A549 (cell line): Measurements from ENCODE around the gene KRT38. TPM values are rescaled to one million over a fixed set of nuclear protein-coding genes. Genes with fewer than 3 reads are reported as not detected.

Experiments
- ATAC-seq, 2 experiments: fragments of 200-7000 bp in 1 of 2; fragments of >200 bp in 1 of 2; cut with Nextera tagmentation in 1 of 2; cut with Tn5 transposase in 1 of 2; 3 replicates each; pipeline versions ENCODE4 v1.8.0 to v1.9.1; 2018 to 2020; ENCODE audit warnings: mild to moderate bottlenecking in 1 of 2, moderate library complexity in 1 of 2
- CTCF ChIA-PET: fragments of 300-600 bp; sonication (Branson Sonifier 250); formaldehyde crosslinking; extraction: SDS; loops from one replicate; lab custom pipeline; 2021; ENCODE audit warnings: antibody characterized with exemption, inconsistent platforms; lab: Yijun Ruan, JAX
- POLR2A ChIA-PET: fragments of 350-600 bp; formaldehyde crosslinking; extraction: SDS; loops from one replicate; lab custom pipeline; 2021; ENCODE audit warnings: antibody characterized with exemption, inconsistent platforms; lab: Yijun Ruan, JAX
- DNase-seq, 2 experiments: peaks; one replicate each; pipeline versions ENCODE4 v3.0.0 to v3.0.0-alpha.2; 2011 to 2016; ENCODE audit warnings: low read depth in 1 of 2, low spot score in 1 of 2
- FAIRE-seq: peaks from 2 replicates; lab custom pipeline; 2011; peaks lifted over from hg19 to GRCh38; lab: Jason Lieb, UNC
- H3K27ac ChIP-seq, 2 experiments: fragments of >200 bp; sonication (Bioruptor Twin); formaldehyde crosslinking; 3 replicates each; pipeline ENCODE4 v1.5.1; 2016 to 2017
- H3K4me1 ChIP-seq: fragments of >200 bp; sonication (Bioruptor Twin); formaldehyde crosslinking; 3 replicates; pipeline ENCODE4 v1.6.1; 2016
- H3K4me2 ChIP-seq: fragments of >200 bp; sonication (Bioruptor Twin); formaldehyde crosslinking; 3 replicates; pipeline ENCODE4 v1.6.1; 2016
- H3K4me3 ChIP-seq: fragments of >200 bp; sonication (Bioruptor Twin); formaldehyde crosslinking; 3 replicates; pipeline ENCODE4 v1.5.1; 2016
- H3K9me3 ChIP-seq: fragments of >200 bp; sonication (Bioruptor Twin); formaldehyde crosslinking; 3 replicates; pipeline ENCODE4 v1.6.1; 2016
- BHLHE40 ChIP-seq: IDR thresholded peaks from 2 replicates; pipeline ENCODE4 v1.6.1; 2012; ENCODE audit warnings: low read depth, low read length, inconsistent platforms
- EHF ChIP-seq: fragments of 250-450 bp; sonication (Bioruptor Pico); IDR thresholded peaks from 2 replicates; pipeline ENCODE4 v1.5.0; 2020; ENCODE audit warnings: mild to moderate bottlenecking
- EP300 ChIP-seq, 2 experiments: fragments of >200 bp; sonication (Bioruptor Twin); formaldehyde crosslinking; IDR thresholded peaks; 2 replicates in 1 of 2; 3 replicates in 1 of 2; pipeline ENCODE4 v1.6.1; 2016 to 2017
- FOSB ChIP-seq: fragments of 250-450 bp; sonication (Bioruptor Pico); IDR thresholded peaks from 2 replicates; pipeline ENCODE4 v1.5.0; 2020; ENCODE audit warnings: mild to moderate bottlenecking, moderate library complexity
- GATA3 ChIP-seq: IDR thresholded peaks from 2 replicates; pipeline ENCODE4 v1.6.1; 2012; ENCODE audit warnings: borderline replicate concordance
- HDAC2 ChIP-seq: fragments of 200-600 bp; sonication (generic); IDR thresholded peaks from 2 replicates; pipeline ENCODE4 v1.6.1; 2016
- KDM5A ChIP-seq: fragments of 200-600 bp; sonication (generic); IDR thresholded peaks from 2 replicates; pipeline ENCODE4 v1.6.1; 2016; ENCODE audit warnings: antibody characterized with exemption, mild to moderate bottlenecking
- NR3C1 ChIP-seq: fragments of >200 bp; sonication (Bioruptor Twin); formaldehyde crosslinking; IDR thresholded peaks from 3 replicates; pipeline ENCODE4 v1.6.1; 2017
- POLR2AphosphoS2 ChIP-seq: conservative IDR thresholded peaks from 2 replicates; pipeline ENCODE4 v1.6.1; 2012; ENCODE audit warnings: low read length, improper control_type of control experiment, inconsistent platforms
- SREBF2 ChIP-seq: fragments of 450-650 bp; IDR thresholded peaks from 2 replicates; pipeline ENCODE4 v1.6.1; 2014; ENCODE audit warnings: mild to moderate bottlenecking, moderate library complexity
- TFCP2L1 ChIP-seq: fragments of 250-450 bp; sonication (Bioruptor Pico); IDR thresholded peaks from 2 replicates; pipeline ENCODE4 v1.5.0; 2021; ENCODE audit warnings: mild to moderate bottlenecking
- WGBS: methylation state at CpG from one replicate; pipeline ENCODE4 v1.1.6; 2017; ENCODE audit errors: missing lambda C conversion rate; 5-methylcytosine and 5-hydroxymethylcytosine counted together
- polyA plus RNA-seq, 4 experiments: library from polyadenylated mRNA; depleted of rRNA in 3 of 4; stranded (reverse); fragments of >200 nt; fragmentation: RNase III in 1 of 4; extraction: RNeasy Plus Mini Kit Qiagen cat#74134 plus additional on column Dnase treatment in 1 of 4; gene quantifications; 2 replicates in 3 of 4; 3 replicates in 1 of 4; pipeline ENCODE4 v1.2.3, GENCODE V29; 2011 to 2017
- TF ChIP-seq, protein P1 (sequence below): fragments of 200-600 bp; sonication (generic); IDR thresholded peaks from 2 replicates; pipeline ENCODE4 v1.6.1; 2016; ENCODE audit warnings: antibody characterized with exemption, mild to moderate bottlenecking, moderate library complexity
- TF ChIP-seq, protein P2 (sequence below): IDR thresholded peaks from 2 replicates; pipeline ENCODE4 v1.6.1; 2012; ENCODE audit warnings: low read depth, borderline replicate concordance
- TF ChIP-seq, protein P3 (sequence below): fragments of 250-450 bp; sonication (Bioruptor Pico); IDR thresholded peaks from 2 replicates; pipeline ENCODE4 v1.5.0; 2021; ENCODE audit warnings: mild to moderate bottlenecking, moderate library complexity, borderline replicate concordance
- TF ChIP-seq, protein P4 (sequence below): fragments of >200 bp; sonication (Bioruptor Twin); formaldehyde crosslinking; IDR thresholded peaks from 3 replicates; pipeline ENCODE4 v1.6.1; 2016

The KRT38 gene
- polyA plus RNA-seq, 2 of the 4 experiments (the other 2 are of a cell fraction) = not detected

DNA sequence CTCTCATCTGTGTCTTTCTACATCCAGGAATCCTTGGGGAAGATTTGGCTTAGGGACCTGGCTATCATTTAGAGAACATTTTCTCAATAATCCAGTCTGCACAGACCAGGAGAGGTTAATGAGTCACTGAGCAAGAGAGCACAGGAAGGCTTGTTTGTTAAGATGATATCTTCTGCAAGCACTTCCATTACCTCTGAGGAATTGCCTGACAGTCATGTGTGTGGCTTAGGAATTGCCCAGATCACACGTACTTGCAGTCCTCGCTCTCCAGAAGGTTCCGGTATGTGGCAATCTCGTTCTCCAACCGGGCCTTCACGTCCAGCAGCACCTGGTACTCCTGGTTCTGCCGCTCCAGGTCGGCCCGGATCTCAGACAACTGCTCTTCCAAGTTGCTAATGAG, 19.7 kb downstream of the KRT38 start (continued):
- TF ChIP-seq, protein P1, sequence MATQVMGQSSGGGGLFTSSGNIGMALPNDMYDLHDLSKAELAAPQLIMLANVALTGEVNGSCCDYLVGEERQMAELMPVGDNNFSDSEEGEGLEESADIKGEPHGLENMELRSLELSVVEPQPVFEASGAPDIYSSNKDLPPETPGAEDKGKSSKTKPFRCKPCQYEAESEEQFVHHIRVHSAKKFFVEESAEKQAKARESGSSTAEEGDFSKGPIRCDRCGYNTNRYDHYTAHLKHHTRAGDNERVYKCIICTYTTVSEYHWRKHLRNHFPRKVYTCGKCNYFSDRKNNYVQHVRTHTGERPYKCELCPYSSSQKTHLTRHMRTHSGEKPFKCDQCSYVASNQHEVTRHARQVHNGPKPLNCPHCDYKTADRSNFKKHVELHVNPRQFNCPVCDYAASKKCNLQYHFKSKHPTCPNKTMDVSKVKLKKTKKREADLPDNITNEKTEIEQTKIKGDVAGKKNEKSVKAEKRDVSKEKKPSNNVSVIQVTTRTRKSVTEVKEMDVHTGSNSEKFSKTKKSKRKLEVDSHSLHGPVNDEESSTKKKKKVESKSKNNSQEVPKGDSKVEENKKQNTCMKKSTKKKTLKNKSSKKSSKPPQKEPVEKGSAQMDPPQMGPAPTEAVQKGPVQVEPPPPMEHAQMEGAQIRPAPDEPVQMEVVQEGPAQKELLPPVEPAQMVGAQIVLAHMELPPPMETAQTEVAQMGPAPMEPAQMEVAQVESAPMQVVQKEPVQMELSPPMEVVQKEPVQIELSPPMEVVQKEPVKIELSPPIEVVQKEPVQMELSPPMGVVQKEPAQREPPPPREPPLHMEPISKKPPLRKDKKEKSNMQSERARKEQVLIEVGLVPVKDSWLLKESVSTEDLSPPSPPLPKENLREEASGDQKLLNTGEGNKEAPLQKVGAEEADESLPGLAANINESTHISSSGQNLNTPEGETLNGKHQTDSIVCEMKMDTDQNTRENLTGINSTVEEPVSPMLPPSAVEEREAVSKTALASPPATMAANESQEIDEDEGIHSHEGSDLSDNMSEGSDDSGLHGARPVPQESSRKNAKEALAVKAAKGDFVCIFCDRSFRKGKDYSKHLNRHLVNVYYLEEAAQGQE = no peak
- TF ChIP-seq BHLHE40 = no peak

DNA sequence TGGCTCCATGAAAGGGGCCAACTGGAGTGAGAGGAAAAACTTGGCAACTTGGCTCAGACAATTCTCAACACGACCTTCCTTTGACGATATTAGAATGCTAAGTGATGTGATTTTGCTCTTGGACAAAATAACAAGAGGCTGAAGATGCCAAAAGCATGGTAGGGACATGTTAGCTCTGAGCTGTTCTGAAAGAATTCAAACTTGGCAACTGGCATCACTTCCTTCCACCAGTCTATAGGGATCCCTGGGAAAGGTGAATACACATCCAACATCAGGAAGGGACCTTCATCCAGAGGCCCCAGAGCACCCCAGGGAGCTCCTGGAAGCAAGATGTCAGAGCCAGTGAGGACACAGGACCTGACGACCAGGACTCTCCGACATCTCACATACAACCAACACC, 20.6 kb downstream of the KRT38 start:
- no peak overlapping the region for H3K4me2 ChIP-seq
- DNase-seq (no peak), ATAC-seq (no peak), FAIRE-seq (no peak)
- no peak for TF ChIP-seq POLR2AphosphoS2
- ChIA-PET POLR2A (no interaction called here), CTCF (interaction anchor here (0.8 to 6.1 kb wide), 5 partner anchors 14 to 564 kb away, joined by 3 to 46 read pairs (median 5); no protein-coding TSS in a partner anchor)
- no peak overlapping the region for H3K4me3 ChIP-seq
- no peaks in the 10 kb centered on the region for H3K9me3 ChIP-seq
- 41% methylated on average over 4 of the region's 4 CpGs for WGBS
- H3K27ac ChIP-seq = no peak overlapping the region
- H3K4me1 ChIP-seq = 0 out of 3 replicates have a peak, but pooled peaks cover 4% of the 10 kb centered on the region

DNA sequence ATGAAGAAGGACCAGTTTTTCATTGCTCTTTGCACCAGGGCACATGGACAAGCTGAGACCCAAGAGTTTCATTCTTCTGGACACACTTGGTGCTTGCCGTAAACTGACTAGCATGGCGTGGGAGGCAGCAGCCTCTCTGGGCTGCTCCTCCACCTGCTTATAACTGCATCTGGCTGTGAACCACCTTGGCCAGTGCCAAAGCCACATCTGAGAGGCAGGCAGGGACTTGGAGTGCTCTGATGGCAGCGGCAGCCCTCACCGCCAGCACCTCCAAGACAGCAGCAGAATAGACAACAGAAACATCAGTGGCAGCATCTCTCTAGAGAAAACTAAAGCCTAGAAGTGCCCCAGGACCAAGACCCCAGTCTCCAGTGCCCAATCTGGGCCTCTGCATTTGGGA, 21.1 kb downstream of the KRT38 start:
- H3K9me3 ChIP-seq = no peaks in the 10 kb centered on the region
- WGBS = 88% methylated on average over 4 of the region's 4 CpGs
- H3K27ac ChIP-seq = no peak overlapping the region
- no peak overlapping the region for H3K4me2 ChIP-seq
- no peak for FAIRE-seq
- no peak overlapping the region for H3K4me3 ChIP-seq
- no peak for DNase-seq
- H3K4me1 ChIP-seq = 0 out of 3 replicates have a peak, but pooled peaks cover 4% of the 10 kb centered on the region
- TF ChIP-seq HDAC2 (no peak), FOSB (no peak), EHF (no peak)
- CTCF ChIA-PET = interaction anchor here (0.8 to 6.1 kb wide), 6 partner anchors 13 to 563 kb away, joined by 3 to 46 read pairs (median 5); no protein-coding TSS in a partner anchor
- ATAC-seq = no peak
- POLR2A ChIA-PET = no interaction called here

DNA sequence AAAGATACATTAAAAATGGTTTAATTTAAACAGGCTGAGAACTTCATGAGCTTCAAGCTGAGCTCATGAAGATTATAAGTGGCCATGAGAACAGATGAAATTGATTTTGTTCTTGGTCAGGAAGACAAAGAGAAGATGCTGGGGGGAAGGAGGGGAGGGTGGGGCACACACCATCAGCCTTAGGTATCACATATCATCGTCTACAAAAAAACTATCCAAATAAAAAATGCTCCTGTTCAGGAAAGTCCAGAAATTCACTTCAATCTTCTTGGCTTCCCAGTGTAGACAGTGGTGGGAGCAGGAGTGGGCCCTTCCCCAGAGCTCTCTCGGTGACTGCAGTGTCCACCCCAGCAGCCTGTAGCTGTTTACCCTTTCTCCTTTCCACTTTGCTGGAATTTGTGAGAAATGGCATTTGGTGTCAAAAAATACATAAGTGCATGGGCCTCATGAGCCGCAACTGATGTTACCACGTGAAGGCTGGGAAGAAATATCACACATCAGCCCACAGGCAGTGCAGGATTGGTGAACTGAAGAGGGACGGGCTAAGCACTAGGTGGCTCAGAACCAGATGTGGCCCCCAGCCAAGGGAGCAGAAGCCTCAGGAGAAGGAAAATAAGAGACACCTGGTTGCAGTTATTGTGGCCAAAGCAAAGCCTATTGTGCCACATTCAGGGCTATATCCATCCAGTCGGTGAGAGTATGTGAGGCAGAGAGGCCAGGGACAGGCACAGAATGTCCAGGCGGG, 22.5 kb downstream of the KRT38 start:
- FAIRE-seq (no peak), DNase-seq (no peak), ATAC-seq (no peak)
- 0 out of 3 replicates have a peak, but pooled peaks cover 4% of the 10 kb centered on the region for H3K4me1 ChIP-seq
- ChIA-PET POLR2A (no interaction called here), CTCF (interaction anchor here (1.1 to 6.1 kb wide), 11 partner anchors 11 to 243 kb away, joined by 3 to 46 read pairs (median 5); no protein-coding TSS in a partner anchor)
- no peaks in the 10 kb centered on the region for H3K9me3 ChIP-seq
- TF ChIP-seq, protein P2, sequence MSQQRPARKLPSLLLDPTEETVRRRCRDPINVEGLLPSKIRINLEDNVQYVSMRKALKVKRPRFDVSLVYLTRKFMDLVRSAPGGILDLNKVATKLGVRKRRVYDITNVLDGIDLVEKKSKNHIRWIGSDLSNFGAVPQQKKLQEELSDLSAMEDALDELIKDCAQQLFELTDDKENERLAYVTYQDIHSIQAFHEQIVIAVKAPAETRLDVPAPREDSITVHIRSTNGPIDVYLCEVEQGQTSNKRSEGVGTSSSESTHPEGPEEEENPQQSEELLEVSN = no peak
- TF ChIP-seq TFCP2L1 (CRISPR knock-in tag) = no peak
- no peak for TF ChIP-seq NR3C1
- TF ChIP-seq, protein P3, sequence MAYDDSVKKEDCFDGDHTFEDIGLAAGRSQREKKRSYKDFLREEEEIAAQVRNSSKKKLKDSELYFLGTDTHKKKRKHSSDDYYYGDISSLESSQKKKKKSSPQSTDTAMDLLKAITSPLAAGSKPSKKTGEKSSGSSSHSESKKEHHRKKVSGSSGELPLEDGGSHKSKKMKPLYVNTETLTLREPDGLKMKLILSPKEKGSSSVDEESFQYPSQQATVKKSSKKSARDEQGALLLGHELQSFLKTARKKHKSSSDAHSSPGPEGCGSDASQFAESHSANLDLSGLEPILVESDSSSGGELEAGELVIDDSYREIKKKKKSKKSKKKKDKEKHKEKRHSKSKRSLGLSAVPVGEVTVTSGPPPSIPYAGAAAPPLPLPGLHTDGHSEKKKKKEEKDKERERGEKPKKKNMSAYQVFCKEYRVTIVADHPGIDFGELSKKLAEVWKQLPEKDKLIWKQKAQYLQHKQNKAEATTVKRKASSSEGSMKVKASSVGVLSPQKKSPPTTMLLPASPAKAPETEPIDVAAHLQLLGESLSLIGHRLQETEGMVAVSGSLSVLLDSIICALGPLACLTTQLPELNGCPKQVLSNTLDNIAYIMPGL = no peak
- TF ChIP-seq EP300 (IDR thresholded peaks at IDR 0.05) = no peak
- no peak for TF ChIP-seq POLR2AphosphoS2
- no peak for TF ChIP-seq SREBF2
- TF ChIP-seq, protein P4, sequence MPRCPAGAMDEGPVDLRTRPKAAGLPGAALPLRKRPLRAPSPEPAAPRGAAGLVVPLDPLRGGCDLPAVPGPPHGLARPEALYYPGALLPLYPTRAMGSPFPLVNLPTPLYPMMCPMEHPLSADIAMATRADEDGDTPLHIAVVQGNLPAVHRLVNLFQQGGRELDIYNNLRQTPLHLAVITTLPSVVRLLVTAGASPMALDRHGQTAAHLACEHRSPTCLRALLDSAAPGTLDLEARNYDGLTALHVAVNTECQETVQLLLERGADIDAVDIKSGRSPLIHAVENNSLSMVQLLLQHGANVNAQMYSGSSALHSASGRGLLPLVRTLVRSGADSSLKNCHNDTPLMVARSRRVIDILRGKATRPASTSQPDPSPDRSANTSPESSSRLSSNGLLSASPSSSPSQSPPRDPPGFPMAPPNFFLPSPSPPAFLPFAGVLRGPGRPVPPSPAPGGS = no peak
- no peak for TF ChIP-seq GATA3
- TF ChIP-seq HDAC2 = no peak
- TF ChIP-seq KDM5A = no peak
- H3K4me2 ChIP-seq = no peak overlapping the region
- WGBS = 86% methylated on average over 7 of the region's 7 CpGs
- no peak overlapping the region for H3K27ac ChIP-seq
- H3K4me3 ChIP-seq = no peak overlapping the region
